ENCODE measurements around the gene SGO1. TPM values are rescaled to one million over a fixed set of nuclear protein-coding genes. Genes with fewer than 3 reads are reported as not detected.
A peak's percentile ranks its signal among the peaks of the same experiment; 100 is the strongest.
"Not testable (repeated sequence)": the region's sequence is repeated elsewhere in the genome, so short reads cannot be mapped to it uniquely, and the experiment has no call there.

SGO1 gene
- total and polyA plus RNA-seq, 3 experiments from 2014 or later = 0.86 to 19.4 (median 15.6) TPM

GRCh38 chr3:20215636-20216035 lies 29.6 kb upstream of the SGO1 start:
- H3K36me3 Mint-ChIP-seq = peaks cover 0 to 4% (median 0%) of the 10 kb centered on the region in 3 donors
- Histone ChIP-seq H3K9me3 (ENCODE audit: low read length) (no peaks in the 10 kb centered on the region), H3K27ac (ENCODE audit: low read depth, low read length) (no peak overlapping the region), H3K4me3 (ENCODE audit: low read length) (no peak overlapping the region), H3K4me1 (ENCODE audit: insufficient read depth, low read length) (no peaks in the 10 kb centered on the region), H3K36me3 (ENCODE audit: insufficient read depth, low read length) (no peaks in the 10 kb centered on the region), H3K27me3 (ENCODE audit: insufficient read depth, low read length, poor library complexity, severe bottlenecking) (no peaks in the 10 kb centered on the region)
- ChIA-PET POLR2A (no interaction called here), CTCF (no interaction called here)
- H3K27me3 Mint-ChIP-seq = peaks cover 0 to 3% of the 10 kb centered on the region in 2 donors
- no peak overlapping the region for H3K4me3 Mint-ChIP-seq
- DNase-seq = no peak
- H3K27ac Mint-ChIP-seq = no peak overlapping the region
- H3K4me1 Mint-ChIP-seq = no peaks in the 10 kb centered on the region
- peaks cover 0 to 3% (median 0%) of the 10 kb centered on the region in 5 donors for H3K9me3 Mint-ChIP-seq

GRCh38 chr3:20213491-20213890 lies 27.5 kb upstream of the SGO1 start:
- CTCF ChIA-PET = not testable (repeated sequence)

GRCh38 chr3:20207945-20208344 lies 21.9 kb upstream of the SGO1 start:
- H3K36me3 ChIP-seq (ENCODE audit: insufficient read depth, low read length); H3K4me1 ChIP-seq (ENCODE audit: insufficient read depth, low read length); POLR2A ChIA-PET; H3K4me3 ChIP-seq (ENCODE audit: low read length); H3K4me1 Mint-ChIP-seq; H3K4me3 Mint-ChIP-seq; CTCF ChIA-PET; H3K9me3 ChIP-seq (ENCODE audit: low read length); H3K27me3 ChIP-seq (ENCODE audit: insufficient read depth, low read length, poor library complexity, severe bottlenecking); H3K27ac Mint-ChIP-seq; DNase-seq; H3K27ac ChIP-seq (ENCODE audit: low read depth, low read length); H3K27me3 Mint-ChIP-seq: not testable (repeated sequence)
- Mint-ChIP-seq H3K36me3 (peaks cover 3 to 32% (median 6%) of the 10 kb centered on the region in 3 donors), H3K9me3 (peaks cover 0 to 11% (median 9%) of the 10 kb centered on the region in 5 donors)

More at GRCh38 chr3:20213491-20213890, 27.5 kb upstream of the SGO1 start:
- H3K27me3 Mint-ChIP-seq; H3K4me1 ChIP-seq (ENCODE audit: insufficient read depth, low read length); H3K27me3 ChIP-seq (ENCODE audit: insufficient read depth, low read length, poor library complexity, severe bottlenecking); DNase-seq; H3K27ac ChIP-seq (ENCODE audit: low read depth, low read length); POLR2A ChIA-PET; H3K4me1 Mint-ChIP-seq; H3K9me3 Mint-ChIP-seq; H3K27ac Mint-ChIP-seq; H3K36me3 ChIP-seq (ENCODE audit: insufficient read depth, low read length); H3K4me3 ChIP-seq (ENCODE audit: low read length); H3K9me3 ChIP-seq (ENCODE audit: low read length); H3K4me3 Mint-ChIP-seq: not testable (repeated sequence)
- H3K36me3 Mint-ChIP-seq = peaks cover 3 to 16% (median 4%) of the 10 kb centered on the region in 3 donors

- H3K4me3 Mint-ChIP-seq; H3K27me3 ChIP-seq (ENCODE audit: insufficient read depth, low read length, poor library complexity, severe bottlenecking); CTCF ChIA-PET; H3K27ac Mint-ChIP-seq; H3K9me3 ChIP-seq (ENCODE audit: low read length); H3K4me1 ChIP-seq (ENCODE audit: insufficient read depth, low read length); H3K4me1 Mint-ChIP-seq; H3K36me3 ChIP-seq (ENCODE audit: insufficient read depth, low read length); POLR2A ChIA-PET; H3K4me3 ChIP-seq (ENCODE audit: low read length); DNase-seq; H3K27ac ChIP-seq (ENCODE audit: low read depth, low read length); H3K27me3 Mint-ChIP-seq: not testable (repeated sequence)
- peaks cover 0 to 11% (median 9%) of the 10 kb centered on the region in 5 donors for H3K9me3 Mint-ChIP-seq
- H3K36me3 Mint-ChIP-seq = peaks cover 3 to 32% (median 6%) of the 10 kb centered on the region in 3 donors
Observed at GRCh38 chr3:20205898-20206297, 19.9 kb upstream of the SGO1 start.

- Histone ChIP-seq H3K36me3 (ENCODE audit: insufficient read depth, low read length) (no peaks in the 10 kb centered on the region), H3K27ac (ENCODE audit: low read depth, low read length) (no peak overlapping the region), H3K4me3 (ENCODE audit: low read length) (no peak overlapping the region), H3K27me3 (ENCODE audit: insufficient read depth, low read length, poor library complexity, severe bottlenecking) (no peaks in the 10 kb centered on the region), H3K9me3 (ENCODE audit: low read length) (no peaks in the 10 kb centered on the region), H3K4me1 (ENCODE audit: insufficient read depth, low read length) (no peaks in the 10 kb centered on the region)
- H3K9me3 Mint-ChIP-seq = peaks cover 0 to 3% (median 2%) of the 10 kb centered on the region in 5 donors
- POLR2A ChIA-PET = no interaction called here
- no peak for DNase-seq
- peaks cover 2 to 3% (median 2%) of the 10 kb centered on the region in 3 donors for H3K36me3 Mint-ChIP-seq
- CTCF ChIA-PET = no interaction called here
- peaks cover 5 to 21% (median 6%) of the 10 kb centered on the region in 3 donors for H3K4me1 Mint-ChIP-seq
- H3K27ac Mint-ChIP-seq = no peak overlapping the region
- H3K4me3 Mint-ChIP-seq = no peak overlapping the region
- H3K27me3 Mint-ChIP-seq = no peaks in the 10 kb centered on the region
Observed at GRCh38 chr3:20201143-20201542, 15.1 kb upstream of the SGO1 start.

GRCh38 chr3:20197775-20198174 lies 11.8 kb upstream of the SGO1 start:
- H3K36me3 Mint-ChIP-seq = peaks cover 0 to 3% (median 0%) of the 10 kb centered on the region in 3 donors
- CTCF ChIA-PET = no interaction called here
- no peaks in the 10 kb centered on the region for H3K9me3 Mint-ChIP-seq
- H3K4me1 ChIP-seq (ENCODE audit: insufficient read depth, low read length) = no peaks in the 10 kb centered on the region
- H3K36me3 ChIP-seq (ENCODE audit: insufficient read depth, low read length) = no peaks in the 10 kb centered on the region
- no peaks in the 10 kb centered on the region for H3K9me3 ChIP-seq (ENCODE audit: low read length)
- H3K27ac ChIP-seq (ENCODE audit: low read depth, low read length) = no peak overlapping the region
- H3K4me1 Mint-ChIP-seq = peaks cover 5 to 21% (median 6%) of the 10 kb centered on the region in 3 donors
- no peaks in the 10 kb centered on the region for H3K27me3 Mint-ChIP-seq
- H3K4me3 Mint-ChIP-seq = no peak overlapping the region
- POLR2A ChIA-PET = no interaction called here
- H3K27ac Mint-ChIP-seq = peak overlapping the region in 1 of 8 donors; percentile 2
- no peak overlapping the region for H3K4me3 ChIP-seq (ENCODE audit: low read length)
- no peaks in the 10 kb centered on the region for H3K27me3 ChIP-seq (ENCODE audit: insufficient read depth, low read length, poor library complexity, severe bottlenecking)
- no peak for DNase-seq

GRCh38 chr3:20194793-20195460 lies 8.9 kb upstream of the SGO1 start:
- H3K9me3 Mint-ChIP-seq = no peaks in the 10 kb centered on the region
- H3K9me3 ChIP-seq (ENCODE audit: low read length) = no peaks in the 10 kb centered on the region
- peaks cover 0 to 3% (median 0%) of the 10 kb centered on the region in 3 donors for H3K36me3 Mint-ChIP-seq
- H3K27me3 Mint-ChIP-seq = no peaks in the 10 kb centered on the region
- H3K4me3 Mint-ChIP-seq = no peak overlapping the region
- H3K27me3 ChIP-seq (ENCODE audit: insufficient read depth, low read length, poor library complexity, severe bottlenecking) = no peaks in the 10 kb centered on the region
- DNase-seq = no peak
- POLR2A ChIA-PET = no interaction called here
- no peak overlapping the region for H3K4me3 ChIP-seq (ENCODE audit: low read length)
- no peak overlapping the region for H3K27ac ChIP-seq (ENCODE audit: low read depth, low read length)
- no peaks in the 10 kb centered on the region for H3K36me3 ChIP-seq (ENCODE audit: insufficient read depth, low read length)
- peaks cover 5 to 21% (median 6%) of the 10 kb centered on the region in 3 donors for H3K4me1 Mint-ChIP-seq
- no peaks in the 10 kb centered on the region for H3K4me1 ChIP-seq (ENCODE audit: insufficient read depth, low read length)
- no peak overlapping the region for H3K27ac Mint-ChIP-seq
- CTCF ChIA-PET = no interaction called here

GRCh38 chr3:20190991-20191390 lies 5.0 kb upstream of the SGO1 start:
- Histone ChIP-seq H3K36me3 (ENCODE audit: insufficient read depth, low read length) (no peaks in the 10 kb centered on the region), H3K27ac (ENCODE audit: low read depth, low read length) (no peak overlapping the region), H3K4me3 (ENCODE audit: low read length) (no peak overlapping the region), H3K4me1 (ENCODE audit: insufficient read depth, low read length) (peaks cover 15% of the 10 kb centered on the region), H3K9me3 (ENCODE audit: low read length) (no peaks in the 10 kb centered on the region), H3K27me3 (ENCODE audit: insufficient read depth, low read length, poor library complexity, severe bottlenecking) (no peaks in the 10 kb centered on the region)
- Mint-ChIP-seq H3K4me3 (no peak overlapping the region), H3K36me3 (no peaks in the 10 kb centered on the region), H3K27ac (no peak overlapping the region), H3K9me3 (no peaks in the 10 kb centered on the region), H3K27me3 (no peaks in the 10 kb centered on the region), H3K4me1 (peaks cover 0 to 4% (median 0%) of the 10 kb centered on the region in 3 donors)
- ChIA-PET CTCF (interaction anchor here (0.7 kb wide), 1 partner anchor 41 kb away, joined by 3 read pairs; no protein-coding TSS in a partner anchor), POLR2A (no interaction called here)
- no peak for DNase-seq
